CD4-positive, alpha-beta T cell treated with Interferon alpha-2 for 1 hour (primary cell): ENCODE data around the gene CES2.
"Not testable (repeated sequence)": the region's sequence is repeated elsewhere in the genome, so short reads cannot be mapped to it uniquely, and the experiment has no call there.

Experiments
- DNase-seq, 2 donors: peaks; one replicate each; pipeline ENCODE4 v3.0.0-alpha.2; 2020 to 2022

The CES2 gene

DNA sequence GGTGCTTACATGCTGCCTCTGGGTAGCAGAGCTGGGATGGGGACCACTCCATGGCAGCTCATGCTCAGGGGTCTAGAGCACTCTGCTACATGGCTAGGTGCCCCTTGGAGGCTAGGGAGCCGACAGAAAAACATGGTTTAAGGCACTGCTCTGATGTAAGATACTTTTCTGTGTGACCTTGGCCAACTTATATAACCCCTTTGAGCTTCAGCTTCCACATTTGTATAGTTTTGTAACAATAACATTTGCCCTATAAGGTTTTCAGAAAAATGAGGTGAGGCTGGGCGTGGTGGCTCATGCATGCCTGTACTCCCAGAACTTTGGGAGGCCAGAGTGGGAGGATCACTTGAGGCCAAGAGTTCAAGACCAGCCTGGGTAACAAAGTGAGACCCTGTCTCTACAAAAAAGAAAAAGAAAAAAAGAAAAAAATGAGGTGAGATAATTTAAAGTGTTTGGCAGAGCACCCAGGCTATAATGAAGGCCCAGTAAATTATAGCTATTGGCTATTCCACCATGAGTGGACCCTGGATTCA is 56.3 kb downstream of the CES2 start:
- no peak for DNase-seq

DNA sequence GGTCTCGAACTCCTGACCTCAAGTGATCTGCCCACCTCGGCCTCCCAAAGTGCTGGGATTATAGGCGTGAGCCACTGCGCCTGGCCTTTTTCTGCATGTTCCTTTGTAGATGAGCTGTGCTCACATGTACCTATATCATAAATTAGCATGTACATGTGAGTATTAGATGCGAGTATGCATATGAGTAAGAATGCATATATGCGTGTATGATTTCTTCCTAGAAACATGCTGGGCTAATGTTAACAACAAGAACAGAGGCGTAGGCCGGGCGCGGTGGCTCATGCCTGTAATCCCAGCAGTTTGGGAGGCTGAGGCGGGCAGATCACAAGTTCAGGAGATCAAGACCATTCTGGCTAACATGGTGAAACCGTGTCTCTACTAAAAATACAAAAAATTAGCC is 58.2 kb downstream of the CES2 start:
- not testable (repeated sequence) for DNase-seq
